Measurements from ENCODE around the gene RBM7.

RBM7 gene

GRCh38 chr11:114448749-114449482, 48.5 kb downstream of the RBM7 start:
- DNase-seq (ENCODE audit: low read depth) = no peak

GRCh38 chr11:114449845-114450244, 49.4 kb downstream of the RBM7 start:
- no peak for DNase-seq (ENCODE audit: low read depth)

- no peak for DNase-seq (ENCODE audit: low read depth)
Observed at GRCh38 chr11:114452399-114452798, 51.9 kb downstream of the RBM7 start.
